GM18519 (cell line): ENCODE data around the gene TENT5C.

ENCODE experiments used
- ATAC-seq: cut with Tn5 transposase; IDR thresholded peaks from one replicate; pipeline ENCODE4 v1.9.1; 2021; ENCODE audit warnings: mild to moderate bottlenecking, moderate library complexity; ENCODE audit not compliant: unreplicated experiment, low FRiP score

Gene TENT5C

GRCh38 chr1:117652421-117652820, 46.6 kb downstream of the TENT5C start:
- ATAC-seq, result no peak

- no peak for ATAC-seq
Observed at GRCh38 chr1:117653195-117653594, 47.3 kb downstream of the TENT5C start.

- ATAC-seq, result peak; percentile 6
Observed at GRCh38 chr1:117653732-117654492, 48.1 kb downstream of the TENT5C start.

GRCh38 chr1:117654493-117655219, 48.8 kb downstream of the TENT5C start:
- ATAC-seq, result peak; percentile 81

GRCh38 chr1:117655220-117655577, 49.4 kb downstream of the TENT5C start:
- ATAC-seq, result no peak

- ATAC-seq, result peak; percentile 41
Observed at GRCh38 chr1:117656202-117656641, 50.4 kb downstream of the TENT5C start.

GRCh38 chr1:117657031-117657430, 51.2 kb downstream of the TENT5C start:
- no peak for ATAC-seq

GRCh38 chr1:117657949-117658660, 52.3 kb downstream of the TENT5C start:
- no peak for ATAC-seq

- ATAC-seq, result no peak
Observed at GRCh38 chr1:117658676-117659075, 52.8 kb downstream of the TENT5C start.

- no peak for ATAC-seq
Observed at GRCh38 chr1:117659550-117660270, 53.9 kb downstream of the TENT5C start.

- ATAC-seq, result no peak
Observed at GRCh38 chr1:117660271-117660965, 54.6 kb downstream of the TENT5C start.

- no peak for ATAC-seq
Observed at GRCh38 chr1:117661027-117661426, 55.2 kb downstream of the TENT5C start.

GRCh38 chr1:117662667-117663066, 56.8 kb downstream of the TENT5C start:
- ATAC-seq, result no peak

- no peak for ATAC-seq
Observed at GRCh38 chr1:117663156-117663902, 57.5 kb downstream of the TENT5C start.

GRCh38 chr1:117664314-117664713, 58.5 kb downstream of the TENT5C start:
- ATAC-seq, result peak; percentile 98

GRCh38 chr1:117665556-117666270, 59.9 kb downstream of the TENT5C start:
- ATAC-seq, result no peak

GRCh38 chr1:117669572-117669971, 63.7 kb downstream of the TENT5C start:
- no peak for ATAC-seq

- no peak for ATAC-seq
Observed at GRCh38 chr1:117670976-117671780, 65.3 kb downstream of the TENT5C start.
